Right lobe of liver (tissue), 6 donors: Measurements from ENCODE around the gene COPB2. TPM values are rescaled to one million over a fixed set of nuclear protein-coding genes. Genes with fewer than 3 reads are reported as not detected.

Experiments
- ATAC-seq, 4 donors: fragments of 200-7000 bp; cut with Tn5 transposase; one replicate each; pipeline ENCODE4 v1.9.1; 2020; ENCODE audit warnings: mild to moderate bottlenecking in 4 of 4, moderate library complexity in 4 of 4
- DNase-seq, 3 donors: peaks; one replicate each; pipeline ENCODE4 v3.0.0-alpha.2; 2020
- H3K27ac ChIP-seq, 3 donors: fragments of 200-600 bp; one replicate each; pipeline ENCODE4 v1.8.0; 2022
- H3K27me3 ChIP-seq, 2 donors: fragments of 200-600 bp; one replicate each; pipeline ENCODE4 v1.8.0; 2022
- H3K36me3 ChIP-seq, 4 donors: fragments of 200-600 bp; sonication (generic) in 1 of 4; one replicate each; pipeline versions ENCODE4 v1.5.1 to v1.8.0; 2017 to 2022; ENCODE audit warnings: control low read depth in 1 of 4
- H3K4me1 ChIP-seq, 4 donors: fragments of 200-600 bp; sonication (generic) in 1 of 4; one replicate each; pipeline versions ENCODE4 v1.5.1 to v1.8.0; 2017 to 2022; ENCODE audit warnings: control low read depth in 1 of 4
- H3K4me3 ChIP-seq, 3 donors: fragments of 200-600 bp; one replicate each; pipeline ENCODE4 v1.8.0; 2022
- H3K9me3 ChIP-seq, 4 donors: fragments of 200-600 bp; sonication (generic) in 1 of 4; one replicate each; pipeline versions ENCODE4 v1.5.1 to v1.8.0; 2017 to 2022; ENCODE audit warnings: control low read depth in 1 of 4
- POLR2A ChIP-seq: fragments of 450-650 bp; IDR thresholded peaks from one replicate; pipeline ENCODE4 v1.6.1; 2017; ENCODE audit warnings: antibody characterized with exemption, mild to moderate bottlenecking
- WGBS: methylation state at CpG from one replicate; pipeline ENCODE4 v1.1.6; 2018; ENCODE audit warnings: low coverage, low lambda C conversion rate; ENCODE audit not compliant: insufficient coverage; ENCODE audit errors: missing lambda C conversion rate; 5-methylcytosine and 5-hydroxymethylcytosine counted together
- intact Hi-C, 2 donors: fragments of 100-400 bp; cut with DNase I; formaldehyde crosslinking; loops; one replicate each; pipeline versions ENCODE4 v1.11.2 to v1.14.1; 2022
- total RNA-seq, 6 experiments: library from RNA; depleted of rRNA in 2 of 6; stranded (reverse); fragments of >200 nt in 2 of 6; fragmentation: NEBNext Ultra II Directional in 3 of 6; extraction: Animal tissue kit (Norgen Biotek cat#: 25700) in 3 of 6; gene quantifications; one replicate each; pipeline versions ENCODE4 v1.1.0 to v1.2.4, GENCODE V29; 2016 to 2023
- TF ChIP-seq, protein P1 (sequence below), 4 donors: fragments of 200-600 bp in 3 of 4; fragments of 450-650 bp in 1 of 4; IDR thresholded peaks; one replicate each; pipeline versions ENCODE4 v1.5.1 to v1.8.0; 2016 to 2022; ENCODE audit warnings: antibody characterized with exemption in 4 of 4, mild to moderate bottlenecking in 2 of 4
- donor health status: DM: no; HTN: yes; CAD: no.
- donor health status: DM: no; HTN: no; CAD: no.
- donor health status: DM: no; HTN: no; CAD: no.
- donor health status: DM: no; HTN: yes; CAD: no.
- donor health status: DM: no; HTN: yes; CAD: no.

COPB2 gene
- total RNA-seq, 6 experiments from 2014 or later, result 59.4 to 81.9 (median 66.2) TPM

DNA sequence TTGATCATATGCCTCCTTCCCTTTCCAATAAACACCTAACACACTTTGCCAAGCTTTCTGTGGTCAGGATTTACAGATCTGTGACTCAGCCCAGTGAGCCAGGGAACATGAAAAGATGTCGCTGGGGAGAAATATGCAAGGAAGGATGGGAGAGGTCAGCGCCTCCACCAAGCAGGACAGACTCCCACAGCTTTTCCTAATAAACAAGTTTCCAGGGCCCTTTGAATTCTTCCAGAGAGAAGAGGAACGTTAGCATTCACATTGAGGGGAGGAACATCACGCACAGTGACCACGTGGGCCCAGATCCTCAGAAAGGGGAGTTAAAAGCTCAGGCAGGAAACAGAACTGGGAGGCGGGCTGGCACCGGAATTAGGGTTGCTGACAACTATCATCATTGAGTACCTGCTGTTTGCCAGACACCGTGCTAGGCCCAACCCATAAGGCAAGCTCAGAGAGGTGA, 78.9 kb downstream of the COPB2 start:
- H3K4me1 ChIP-seq, result no peaks in the 10 kb centered on the region
- intact Hi-C loops, result no loop called here
- TF ChIP-seq, protein P1, sequence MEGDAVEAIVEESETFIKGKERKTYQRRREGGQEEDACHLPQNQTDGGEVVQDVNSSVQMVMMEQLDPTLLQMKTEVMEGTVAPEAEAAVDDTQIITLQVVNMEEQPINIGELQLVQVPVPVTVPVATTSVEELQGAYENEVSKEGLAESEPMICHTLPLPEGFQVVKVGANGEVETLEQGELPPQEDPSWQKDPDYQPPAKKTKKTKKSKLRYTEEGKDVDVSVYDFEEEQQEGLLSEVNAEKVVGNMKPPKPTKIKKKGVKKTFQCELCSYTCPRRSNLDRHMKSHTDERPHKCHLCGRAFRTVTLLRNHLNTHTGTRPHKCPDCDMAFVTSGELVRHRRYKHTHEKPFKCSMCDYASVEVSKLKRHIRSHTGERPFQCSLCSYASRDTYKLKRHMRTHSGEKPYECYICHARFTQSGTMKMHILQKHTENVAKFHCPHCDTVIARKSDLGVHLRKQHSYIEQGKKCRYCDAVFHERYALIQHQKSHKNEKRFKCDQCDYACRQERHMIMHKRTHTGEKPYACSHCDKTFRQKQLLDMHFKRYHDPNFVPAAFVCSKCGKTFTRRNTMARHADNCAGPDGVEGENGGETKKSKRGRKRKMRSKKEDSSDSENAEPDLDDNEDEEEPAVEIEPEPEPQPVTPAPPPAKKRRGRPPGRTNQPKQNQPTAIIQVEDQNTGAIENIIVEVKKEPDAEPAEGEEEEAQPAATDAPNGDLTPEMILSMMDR (IDR thresholded peaks at IDR 0.05), result no peak
- TF ChIP-seq POLR2A, result no peak
- H3K36me3 ChIP-seq, result no peaks in the 10 kb centered on the region
- WGBS, result 83% methylated on average over 4 of the region's 8 CpGs
- no peaks in the 10 kb centered on the region for H3K9me3 ChIP-seq
- ATAC-seq, result no peak
- no peak for DNase-seq
- H3K27me3 ChIP-seq, result no peaks in the 10 kb centered on the region
- H3K4me3 ChIP-seq, result no peak overlapping the region
- no peak overlapping the region for H3K27ac ChIP-seq

DNA sequence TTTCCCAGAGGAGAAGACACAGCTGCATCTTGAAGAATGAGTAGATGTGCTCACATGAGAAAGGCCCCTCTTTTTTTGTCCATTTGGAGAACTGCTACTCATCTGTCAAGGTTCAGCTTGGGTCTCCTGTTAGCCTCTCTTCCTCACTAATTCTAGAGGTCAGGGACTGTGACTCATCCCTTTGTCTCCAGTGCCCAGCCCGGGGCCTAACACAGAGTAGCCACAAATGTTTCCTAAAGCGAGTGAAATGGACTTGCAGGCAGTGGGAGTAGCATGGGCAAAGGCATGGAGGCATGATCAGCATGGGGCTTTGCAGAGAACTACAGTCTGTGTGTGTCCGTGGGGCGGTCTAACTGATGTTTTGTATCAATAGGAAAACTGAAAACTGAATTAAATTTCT, 79.6 kb downstream of the COPB2 start:
- no peaks in the 10 kb centered on the region for H3K36me3 ChIP-seq
- 75% methylated on average over 4 of the region's 4 CpGs for WGBS
- no peaks in the 10 kb centered on the region for H3K9me3 ChIP-seq
- H3K27ac ChIP-seq, result no peak overlapping the region
- H3K27me3 ChIP-seq, result no peaks in the 10 kb centered on the region
- intact Hi-C loops, result no loop called here
- TF ChIP-seq, protein P1 (IDR thresholded peaks at IDR 0.05), result no peak
- TF ChIP-seq POLR2A, result no peak
- ATAC-seq (no peak), DNase-seq (no peak)
- no peaks in the 10 kb centered on the region for H3K4me1 ChIP-seq
- H3K4me3 ChIP-seq, result no peak overlapping the region

DNA sequence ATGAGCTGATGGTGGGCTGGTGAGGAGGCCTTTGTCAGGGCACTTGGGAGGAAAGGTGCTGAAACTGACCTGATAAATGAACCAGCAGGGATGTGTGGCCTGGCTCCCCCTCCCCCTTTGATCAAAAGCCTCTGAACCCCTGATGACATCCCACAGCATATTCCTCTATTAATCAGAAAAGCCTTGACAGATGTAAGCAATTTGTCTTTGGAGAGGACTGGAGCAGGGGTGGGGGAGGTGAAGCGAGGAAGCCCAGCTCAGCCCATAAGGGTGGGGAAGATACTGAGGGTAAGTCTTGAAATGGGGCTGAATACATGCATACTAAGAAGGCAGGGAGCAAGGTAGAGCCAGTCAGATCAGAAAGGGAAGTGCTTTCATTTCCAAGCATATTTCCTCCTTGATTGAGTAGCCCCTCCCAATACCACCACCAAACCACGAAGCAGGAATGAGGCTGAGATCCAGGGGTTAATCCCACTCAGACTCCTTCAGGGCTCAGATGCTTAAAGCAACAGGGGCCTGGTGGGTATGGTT, 80.3 kb downstream of the COPB2 start:
- Histone ChIP-seq H3K27ac (no peak overlapping the region), H3K27me3 (no peaks in the 10 kb centered on the region), H3K9me3 (no peaks in the 10 kb centered on the region), H3K4me1 (no peaks in the 10 kb centered on the region), H3K4me3 (no peak overlapping the region), H3K36me3 (no peaks in the 10 kb centered on the region)
- TF ChIP-seq POLR2A, result no peak
- TF ChIP-seq, protein P1 (IDR thresholded peaks at IDR 0.05), result no peak
- intact Hi-C loops, result no loop called here
- WGBS, result 83% methylated on average over 2 of the region's 2 CpGs
- ATAC-seq (no peak), DNase-seq (no peak)

DNA sequence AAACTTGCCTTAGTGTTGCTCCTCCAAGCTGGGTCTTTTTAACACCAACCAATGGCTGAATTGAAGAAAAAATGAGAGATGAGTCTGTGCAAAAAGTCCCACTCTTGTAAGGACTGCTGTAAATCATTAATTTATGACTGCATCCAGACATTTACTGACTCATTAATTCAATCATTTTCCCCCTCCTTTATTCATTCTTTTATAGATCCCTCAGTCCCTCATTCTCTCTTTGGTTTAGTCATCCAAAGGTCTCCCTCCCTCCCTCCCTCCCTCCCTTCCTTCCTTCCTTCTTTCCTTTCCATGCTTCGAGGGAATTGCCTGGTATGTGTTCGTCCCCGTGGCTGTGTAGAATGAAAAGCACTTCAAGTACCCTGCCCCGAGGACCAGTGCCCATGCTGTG, 80.9 kb downstream of the COPB2 start:
- H3K4me1 ChIP-seq, result no peaks in the 10 kb centered on the region
- no peaks in the 10 kb centered on the region for H3K36me3 ChIP-seq
- WGBS, result 57% methylated on average over 3 of the region's 4 CpGs
- ATAC-seq (peak in 1 of 4 donors; percentile 43), DNase-seq (no peak)
- no peaks in the 10 kb centered on the region for H3K27me3 ChIP-seq
- no peak for TF ChIP-seq POLR2A
- TF ChIP-seq, protein P1 (IDR thresholded peaks at IDR 0.05), result no peak
- no peaks in the 10 kb centered on the region for H3K9me3 ChIP-seq
- no peak overlapping the region for H3K4me3 ChIP-seq
- H3K27ac ChIP-seq, result no peak overlapping the region
- intact Hi-C loops, result no loop called here
